Astrocyte (in vitro differentiated cells and primary cell): ENCODE results near the gene LPCAT4. TPM values are rescaled to one million over a fixed set of nuclear protein-coding genes. Genes with fewer than 3 reads are reported as not detected.

Source experiments
- DNase-seq: peaks from one replicate; pipeline ENCODE4 v3.0.0-alpha.2; 2010; ENCODE audit warnings: low read depth
- FAIRE-seq: peaks from 2 replicates; lab custom pipeline; 2011; peaks lifted over from hg19 to GRCh38; lab: Jason Lieb, UNC
- H2AFZ ChIP-seq: 2 replicates; pipeline ENCODE4 v1.6.0; 2012; ENCODE audit warnings: low read depth, low read length, inconsistent platforms
- H3K27ac ChIP-seq: 2 replicates; pipeline ENCODE4 v1.5.1; 2011; ENCODE audit warnings: low read depth, low read length, inconsistent platforms
- H3K27me3 ChIP-seq: 2 replicates; pipeline ENCODE4 v1.6.0; 2011; ENCODE audit warnings: low read length, inconsistent platforms; ENCODE audit not compliant: insufficient read depth
- H3K36me3 ChIP-seq: 2 replicates; pipeline ENCODE4 v1.5.1; 2011; ENCODE audit warnings: low read length, inconsistent platforms; ENCODE audit not compliant: insufficient read depth
- H3K4me1 ChIP-seq: 2 replicates; pipeline ENCODE4 v1.5.1; 2011; ENCODE audit warnings: low read length, inconsistent platforms; ENCODE audit not compliant: insufficient read depth
- H3K4me2 ChIP-seq: 2 replicates; pipeline ENCODE4 v1.6.0; 2012; ENCODE audit warnings: low read length, inconsistent platforms
- H3K4me3 ChIP-seq: 2 replicates; pipeline ENCODE4 v1.5.1; 2011; ENCODE audit warnings: low read depth, mild to moderate bottlenecking, low read length, inconsistent platforms; ENCODE audit not compliant: insufficient read depth
- H3K79me2 ChIP-seq: 2 replicates; pipeline ENCODE4 v1.6.0; 2012; ENCODE audit warnings: mild to moderate bottlenecking, low read length, inconsistent platforms; ENCODE audit not compliant: insufficient read depth
- H3K9ac ChIP-seq: 2 replicates; pipeline ENCODE4 v1.6.0; 2012; ENCODE audit warnings: mild to moderate bottlenecking, low read length, inconsistent platforms
- H3K9me3 ChIP-seq: 2 replicates; pipeline ENCODE4 v1.5.1; 2012; ENCODE audit warnings: low read depth, mild to moderate bottlenecking, low read length, inconsistent platforms; ENCODE audit not compliant: insufficient read depth
- H4K20me1 ChIP-seq: 2 replicates; pipeline ENCODE4 v1.6.0; 2012; ENCODE audit warnings: low read length, inconsistent platforms; ENCODE audit not compliant: insufficient read depth
- H3K27ac Mint-ChIP-seq: one replicate; pipeline ENCODE4 v1.8.0; 2021; ENCODE audit warnings: mild to moderate bottlenecking, mixed read lengths; ENCODE audit not compliant: unreplicated experiment
- H3K27me3 Mint-ChIP-seq: one replicate; pipeline ENCODE4 v1.8.0; 2021; ENCODE audit warnings: low read depth, mixed read lengths; ENCODE audit not compliant: unreplicated experiment
- H3K36me3 Mint-ChIP-seq: one replicate; pipeline ENCODE4 v1.8.0; 2021; ENCODE audit warnings: low read depth, mixed read lengths; ENCODE audit not compliant: unreplicated experiment
- H3K4me1 Mint-ChIP-seq: one replicate; pipeline ENCODE4 v1.8.0; 2021; ENCODE audit warnings: low read depth, mixed read lengths; ENCODE audit not compliant: unreplicated experiment
- H3K4me3 Mint-ChIP-seq: one replicate; pipeline ENCODE4 v1.8.0; 2021; ENCODE audit warnings: mild to moderate bottlenecking, moderate library complexity, mixed read lengths; ENCODE audit not compliant: unreplicated experiment
- H3K9me3 Mint-ChIP-seq: one replicate; pipeline ENCODE4 v1.8.0; 2021; ENCODE audit warnings: mild to moderate bottlenecking, mixed read lengths; ENCODE audit not compliant: unreplicated experiment
- EZH2 ChIP-seq: IDR thresholded peaks from 2 replicates; pipeline ENCODE4 v1.6.1; 2012; ENCODE audit warnings: mild to moderate bottlenecking, low read length, inconsistent platforms; ENCODE audit not compliant: insufficient read depth
- total RNA-seq: library from RNA; stranded (reverse); gene quantifications from 2 replicates; pipeline ENCODE4 v1.2.1, GENCODE V29; 2021
- TF ChIP-seq, protein P1 (sequence below): IDR thresholded peaks from 2 replicates; pipeline ENCODE4 v1.5.1; 2011; ENCODE audit warnings: low read depth, mild to moderate bottlenecking, inconsistent platforms, low read length, moderate library complexity; ENCODE audit not compliant: insufficient read depth

Gene LPCAT4
- total RNA-seq, 1 donor from 2014 or later = 44.4 TPM

DNA sequence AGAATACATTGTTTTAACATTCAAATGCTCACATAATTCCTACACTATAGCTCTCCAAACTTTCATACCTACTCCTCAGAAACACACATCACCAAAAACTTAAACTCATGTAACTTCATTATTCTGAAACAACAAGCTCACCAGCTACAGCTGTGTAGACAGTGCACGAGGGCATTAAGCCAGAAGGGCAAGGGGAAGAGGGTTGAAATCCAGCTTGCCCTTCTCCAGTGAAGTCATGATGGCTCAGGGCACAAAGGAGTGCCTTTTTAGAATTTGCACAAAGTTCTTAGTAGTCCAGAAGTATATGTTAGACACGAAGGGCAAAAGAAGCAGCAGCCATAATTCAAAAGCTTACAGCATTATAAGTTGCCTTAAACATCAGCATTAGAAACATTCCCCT, 38.0 kb downstream of the LPCAT4 start:
- Histone ChIP-seq H3K4me3 (no peak overlapping the region), H3K27me3 (no peaks in the 10 kb centered on the region), H3K4me2 (no peak overlapping the region), H3K9me3 (no peaks in the 10 kb centered on the region), H3K36me3 (no peaks in the 10 kb centered on the region), H2AFZ (no peak overlapping the region), H4K20me1 (no peaks in the 10 kb centered on the region), H3K9ac (no peak overlapping the region), H3K27ac (no peak overlapping the region), H3K79me2 (no peaks in the 10 kb centered on the region), H3K4me1 (no peaks in the 10 kb centered on the region)
- TF ChIP-seq, protein P1, sequence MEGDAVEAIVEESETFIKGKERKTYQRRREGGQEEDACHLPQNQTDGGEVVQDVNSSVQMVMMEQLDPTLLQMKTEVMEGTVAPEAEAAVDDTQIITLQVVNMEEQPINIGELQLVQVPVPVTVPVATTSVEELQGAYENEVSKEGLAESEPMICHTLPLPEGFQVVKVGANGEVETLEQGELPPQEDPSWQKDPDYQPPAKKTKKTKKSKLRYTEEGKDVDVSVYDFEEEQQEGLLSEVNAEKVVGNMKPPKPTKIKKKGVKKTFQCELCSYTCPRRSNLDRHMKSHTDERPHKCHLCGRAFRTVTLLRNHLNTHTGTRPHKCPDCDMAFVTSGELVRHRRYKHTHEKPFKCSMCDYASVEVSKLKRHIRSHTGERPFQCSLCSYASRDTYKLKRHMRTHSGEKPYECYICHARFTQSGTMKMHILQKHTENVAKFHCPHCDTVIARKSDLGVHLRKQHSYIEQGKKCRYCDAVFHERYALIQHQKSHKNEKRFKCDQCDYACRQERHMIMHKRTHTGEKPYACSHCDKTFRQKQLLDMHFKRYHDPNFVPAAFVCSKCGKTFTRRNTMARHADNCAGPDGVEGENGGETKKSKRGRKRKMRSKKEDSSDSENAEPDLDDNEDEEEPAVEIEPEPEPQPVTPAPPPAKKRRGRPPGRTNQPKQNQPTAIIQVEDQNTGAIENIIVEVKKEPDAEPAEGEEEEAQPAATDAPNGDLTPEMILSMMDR = no peak
- TF ChIP-seq EZH2 = no peak
- H3K27ac Mint-ChIP-seq = no peak overlapping the region
- H3K4me3 Mint-ChIP-seq = no peak overlapping the region
- H3K4me1 Mint-ChIP-seq = peaks cover 7% of the 10 kb centered on the region
- DNase-seq (no peak), FAIRE-seq (no peak)
- no peaks in the 10 kb centered on the region for H3K27me3 Mint-ChIP-seq
- no peaks in the 10 kb centered on the region for H3K9me3 Mint-ChIP-seq
- H3K36me3 Mint-ChIP-seq = no peaks in the 10 kb centered on the region

DNA sequence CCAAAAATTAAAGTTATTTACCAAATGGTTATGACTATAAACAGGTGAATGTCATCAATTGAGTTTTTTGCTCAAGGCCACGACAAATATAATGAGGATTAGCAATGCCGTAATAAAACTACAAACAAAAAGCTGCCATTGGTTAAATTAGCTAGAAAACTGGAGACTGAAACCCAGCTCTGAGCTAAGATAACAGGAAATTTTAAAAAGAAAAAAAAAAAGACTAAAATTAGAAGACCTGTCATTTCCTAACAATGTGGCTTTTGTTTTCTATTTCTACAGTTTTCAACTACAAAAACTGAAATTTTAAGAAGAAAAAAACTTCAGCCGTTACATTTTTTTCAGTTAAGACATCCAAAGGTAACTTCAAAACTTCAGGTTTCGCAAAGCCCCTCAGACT, 39.1 kb downstream of the LPCAT4 start:
- H3K9me3 Mint-ChIP-seq = no peaks in the 10 kb centered on the region
- no peak overlapping the region for H3K4me2 ChIP-seq
- H2AFZ ChIP-seq = no peak overlapping the region
- H3K4me1 ChIP-seq = no peaks in the 10 kb centered on the region
- H4K20me1 ChIP-seq = no peaks in the 10 kb centered on the region
- no peak overlapping the region for H3K9ac ChIP-seq
- FAIRE-seq (no peak), DNase-seq (no peak)
- no peaks in the 10 kb centered on the region for H3K9me3 ChIP-seq
- no peaks in the 10 kb centered on the region for H3K36me3 Mint-ChIP-seq
- no peaks in the 10 kb centered on the region for H3K79me2 ChIP-seq
- no peaks in the 10 kb centered on the region for H3K36me3 ChIP-seq
- H3K4me3 Mint-ChIP-seq = no peak overlapping the region
- H3K27me3 ChIP-seq = no peaks in the 10 kb centered on the region
- no peak overlapping the region for H3K27ac ChIP-seq
- no peak overlapping the region for H3K4me3 ChIP-seq
- no peak for TF ChIP-seq EZH2
- TF ChIP-seq, protein P1 = no peak
- peaks cover 6% of the 10 kb centered on the region for H3K4me1 Mint-ChIP-seq
- H3K27me3 Mint-ChIP-seq = no peaks in the 10 kb centered on the region
- no peak overlapping the region for H3K27ac Mint-ChIP-seq

DNA sequence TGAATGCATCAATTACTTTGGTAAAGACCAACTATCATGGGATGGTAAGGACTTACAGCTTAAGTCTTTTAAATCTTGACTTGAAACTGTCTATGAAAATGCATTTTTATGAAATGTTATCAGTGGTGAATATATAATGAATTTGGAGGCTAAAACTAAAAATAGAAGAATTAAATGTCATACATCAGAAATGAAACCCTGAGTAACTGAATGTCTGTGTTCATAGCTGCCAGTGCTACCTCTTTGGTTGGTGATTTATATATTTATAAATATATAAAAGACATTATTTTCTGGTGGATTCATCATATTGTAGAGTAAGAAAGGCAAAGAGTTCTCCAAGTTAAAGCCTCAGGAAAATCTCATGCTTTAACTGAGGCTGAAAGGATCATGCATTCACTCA, 41.6 kb downstream of the LPCAT4 start:
- no peaks in the 10 kb centered on the region for H3K4me1 Mint-ChIP-seq
- TF ChIP-seq, protein P1 = no peak
- TF ChIP-seq EZH2 = no peak
- Histone ChIP-seq H3K36me3 (no peaks in the 10 kb centered on the region), H3K79me2 (no peaks in the 10 kb centered on the region), H3K4me3 (no peak overlapping the region), H3K4me1 (no peaks in the 10 kb centered on the region), H3K27me3 (no peaks in the 10 kb centered on the region), H3K9ac (no peak overlapping the region), H2AFZ (no peak overlapping the region), H3K27ac (no peak overlapping the region), H3K4me2 (no peak overlapping the region), H3K9me3 (no peaks in the 10 kb centered on the region), H4K20me1 (no peaks in the 10 kb centered on the region)
- no peak overlapping the region for H3K4me3 Mint-ChIP-seq
- FAIRE-seq (no peak), DNase-seq (no peak)
- H3K9me3 Mint-ChIP-seq = no peaks in the 10 kb centered on the region
- H3K27me3 Mint-ChIP-seq = no peaks in the 10 kb centered on the region
- no peak overlapping the region for H3K27ac Mint-ChIP-seq
- no peaks in the 10 kb centered on the region for H3K36me3 Mint-ChIP-seq
